ENCODE measurements around the gene BCAP31.
A peak's percentile ranks its signal among the peaks of the same experiment; 100 is the strongest.

Gene BCAP31

GRCh38 chrX:153672531-153673427 is 51.4 kb downstream of the BCAP31 start:
- no peak for DNase-seq

GRCh38 chrX:153671589-153672530 is 52.3 kb downstream of the BCAP31 start:
- DNase-seq, result no peak

GRCh38 chrX:153670748-153671588 is 53.2 kb downstream of the BCAP31 start:
- no peak for DNase-seq

- DNase-seq, result no peak
Measured at GRCh38 chrX:153669901-153670731, 54.1 kb downstream of the BCAP31 start.

GRCh38 chrX:153669174-153669890 is 54.9 kb downstream of the BCAP31 start:
- DNase-seq, result no peak

- no peak for DNase-seq
Measured at GRCh38 chrX:153668423-153669173, 55.6 kb downstream of the BCAP31 start.

GRCh38 chrX:153667956-153668396 is 56.2 kb downstream of the BCAP31 start:
- DNase-seq, result peak; percentile 40

GRCh38 chrX:153667281-153667955 is 56.8 kb downstream of the BCAP31 start:
- DNase-seq, result no peak

GRCh38 chrX:153665726-153666306 is 58.4 kb downstream of the BCAP31 start:
- DNase-seq, result no peak

- peak; percentile 28 for DNase-seq
Measured at GRCh38 chrX:153662266-153662665, 61.9 kb downstream of the BCAP31 start.

- no peak for DNase-seq
Measured at GRCh38 chrX:153659268-153659667, 64.9 kb downstream of the BCAP31 start.

- no peak for DNase-seq
Measured at GRCh38 chrX:153657161-153657560, 67.0 kb downstream of the BCAP31 start.

- DNase-seq, result no peak
Measured at GRCh38 chrX:153653556-153653955, 70.6 kb downstream of the BCAP31 start.

GRCh38 chrX:153651540-153652079 is 72.6 kb downstream of the BCAP31 start:
- DNase-seq, result no peak

- no peak for DNase-seq
Measured at GRCh38 chrX:153650959-153651358, 73.2 kb downstream of the BCAP31 start.
